Endodermal cell (in vitro differentiated cells): ENCODE data around the gene RNF20. TPM values are rescaled to one million over a fixed set of nuclear protein-coding genes. Genes with fewer than 3 reads are reported as not detected.

Source experiments
- DNase-seq: peaks from one replicate; pipeline ENCODE4 v3.0.0-alpha.2; 2017
- H3K27ac ChIP-seq: 2 replicates; pipeline ENCODE4 v1.5.1; 2013; ENCODE audit warnings: mild to moderate bottlenecking, low read depth, low read length, moderate library complexity
- H3K27me3 ChIP-seq: 2 replicates; pipeline ENCODE4 v1.6.1; 2013; ENCODE audit warnings: mild to moderate bottlenecking, low read length, moderate library complexity; ENCODE audit not compliant: insufficient read depth, control insufficient read depth, poor library complexity, severe bottlenecking
- H3K36me3 ChIP-seq: 2 replicates; pipeline ENCODE4 v1.7.0; 2013; ENCODE audit warnings: mild to moderate bottlenecking, low read length, moderate library complexity; ENCODE audit not compliant: control insufficient read depth, insufficient read depth
- H3K4me1 ChIP-seq: one replicate; pipeline ENCODE4 v1.7.0; 2013; ENCODE audit warnings: low read length; ENCODE audit not compliant: control insufficient read depth, insufficient read depth
- H3K4me3 ChIP-seq: 2 replicates; pipeline ENCODE4 v1.5.1; 2013; ENCODE audit warnings: mild to moderate bottlenecking, low read length, moderate library complexity
- H3K9ac ChIP-seq: 2 replicates; pipeline ENCODE4 v1.6.1; 2013; ENCODE audit warnings: mild to moderate bottlenecking, low read length, moderate library complexity; ENCODE audit not compliant: poor library complexity, severe bottlenecking; ENCODE audit errors: extremely low read depth
- H3K9me3 ChIP-seq: 2 replicates; pipeline ENCODE4 v1.6.1; 2013; ENCODE audit warnings: mild to moderate bottlenecking, low read length, moderate library complexity; ENCODE audit not compliant: control insufficient read depth
- H3K27ac Mint-ChIP-seq: 2 replicates; pipeline ENCODE4 v1.8.0; 2020; ENCODE audit warnings: mixed read lengths
- H3K27me3 Mint-ChIP-seq: 2 replicates; pipeline ENCODE4 v1.8.0; 2021; ENCODE audit warnings: mild to moderate bottlenecking, mixed read lengths; ENCODE audit not compliant: insufficient read depth
- H3K36me3 Mint-ChIP-seq: 2 replicates; pipeline ENCODE4 v1.8.0; 2020; ENCODE audit warnings: low read depth, mixed read lengths
- H3K4me1 Mint-ChIP-seq: 2 replicates; pipeline ENCODE4 v1.8.0; 2020; ENCODE audit warnings: mixed read lengths
- H3K4me3 Mint-ChIP-seq: 2 replicates; pipeline ENCODE4 v1.8.0; 2020; ENCODE audit warnings: mild to moderate bottlenecking, moderate library complexity, mixed read lengths
- H3K9me3 Mint-ChIP-seq: 2 replicates; pipeline ENCODE4 v1.8.0; 2020; ENCODE audit warnings: mild to moderate bottlenecking, mixed read lengths
- WGBS, 2 experiments: methylation state at CpG; one replicate each; pipeline versions ENCODE4 v1.1.5 to v1.1.7; 2013; ENCODE audit warnings: missing lambda C conversion rate in 2 of 2, mixed read lengths in 1 of 2; ENCODE audit not compliant: insufficient coverage in 1 of 2, insufficient read length in 1 of 2; 5-methylcytosine and 5-hydroxymethylcytosine counted together
- total RNA-seq, 2 donors: library from RNA; stranded (reverse); fragmentation: NEBNext Ultra II Directional in 1 of 2; extraction: Animal tissue kit (Norgen Biotek cat#: 25700) in 1 of 2; gene quantifications; 2 replicates in 1 of 2; 3 replicates in 1 of 2; pipeline ENCODE4 v1.2.1, GENCODE V29; 2021
- TF ChIP-seq, protein P1 (sequence below): fragments of 200-600 bp; sonication (generic); conservative IDR thresholded peaks from 2 replicates; pipeline ENCODE4 v1.5.0; 2021; ENCODE audit warnings: antibody characterized with exemption, mild to moderate bottlenecking

The RNF20 gene
- total RNA-seq, 2 donors from 2014 or later = 45.4 to 58.4 TPM

DNA sequence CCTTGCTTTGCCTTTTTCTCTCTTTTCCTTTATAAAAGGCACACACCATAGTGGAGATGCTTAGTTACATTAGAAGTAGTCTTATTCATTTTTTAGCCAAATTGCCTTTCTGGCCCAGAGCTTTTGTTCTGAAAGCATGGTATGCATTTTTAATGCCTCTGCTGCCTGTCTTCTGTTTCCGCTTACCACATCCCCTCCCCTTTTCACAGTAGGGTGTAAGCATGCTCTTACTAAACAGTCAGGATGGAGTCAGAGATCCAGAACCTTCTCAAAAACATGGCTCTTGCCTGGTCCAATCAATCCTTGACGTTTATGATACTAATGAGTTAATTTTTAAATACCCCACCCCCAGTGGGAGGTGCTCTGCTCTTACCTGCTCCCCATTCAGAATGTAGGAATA lies 38.7 kb downstream of the RNF20 start:
- no peaks in the 10 kb centered on the region for H3K4me1 ChIP-seq
- H3K4me3 ChIP-seq = no peak overlapping the region
- H3K27me3 ChIP-seq = no peaks in the 10 kb centered on the region
- no peak overlapping the region for H3K9ac ChIP-seq
- no peak for DNase-seq
- Mint-ChIP-seq H3K27ac (no peak overlapping the region), H3K9me3 (no peaks in the 10 kb centered on the region), H3K4me3 (no peak overlapping the region), H3K27me3 (peaks cover 31% of the 10 kb centered on the region), H3K4me1 (peaks cover 28% of the 10 kb centered on the region), H3K36me3 (peaks cover 16% of the 10 kb centered on the region)
- no peak overlapping the region for H3K27ac ChIP-seq
- TF ChIP-seq, protein P1, sequence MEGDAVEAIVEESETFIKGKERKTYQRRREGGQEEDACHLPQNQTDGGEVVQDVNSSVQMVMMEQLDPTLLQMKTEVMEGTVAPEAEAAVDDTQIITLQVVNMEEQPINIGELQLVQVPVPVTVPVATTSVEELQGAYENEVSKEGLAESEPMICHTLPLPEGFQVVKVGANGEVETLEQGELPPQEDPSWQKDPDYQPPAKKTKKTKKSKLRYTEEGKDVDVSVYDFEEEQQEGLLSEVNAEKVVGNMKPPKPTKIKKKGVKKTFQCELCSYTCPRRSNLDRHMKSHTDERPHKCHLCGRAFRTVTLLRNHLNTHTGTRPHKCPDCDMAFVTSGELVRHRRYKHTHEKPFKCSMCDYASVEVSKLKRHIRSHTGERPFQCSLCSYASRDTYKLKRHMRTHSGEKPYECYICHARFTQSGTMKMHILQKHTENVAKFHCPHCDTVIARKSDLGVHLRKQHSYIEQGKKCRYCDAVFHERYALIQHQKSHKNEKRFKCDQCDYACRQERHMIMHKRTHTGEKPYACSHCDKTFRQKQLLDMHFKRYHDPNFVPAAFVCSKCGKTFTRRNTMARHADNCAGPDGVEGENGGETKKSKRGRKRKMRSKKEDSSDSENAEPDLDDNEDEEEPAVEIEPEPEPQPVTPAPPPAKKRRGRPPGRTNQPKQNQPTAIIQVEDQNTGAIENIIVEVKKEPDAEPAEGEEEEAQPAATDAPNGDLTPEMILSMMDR = no peak
- no peaks in the 10 kb centered on the region for H3K9me3 ChIP-seq
- H3K36me3 ChIP-seq = peaks cover 14% of the 10 kb centered on the region
- 29 to 59% methylated on average over 1 to 2 of the region's 2 CpGs for WGBS, 2 experiments

DNA sequence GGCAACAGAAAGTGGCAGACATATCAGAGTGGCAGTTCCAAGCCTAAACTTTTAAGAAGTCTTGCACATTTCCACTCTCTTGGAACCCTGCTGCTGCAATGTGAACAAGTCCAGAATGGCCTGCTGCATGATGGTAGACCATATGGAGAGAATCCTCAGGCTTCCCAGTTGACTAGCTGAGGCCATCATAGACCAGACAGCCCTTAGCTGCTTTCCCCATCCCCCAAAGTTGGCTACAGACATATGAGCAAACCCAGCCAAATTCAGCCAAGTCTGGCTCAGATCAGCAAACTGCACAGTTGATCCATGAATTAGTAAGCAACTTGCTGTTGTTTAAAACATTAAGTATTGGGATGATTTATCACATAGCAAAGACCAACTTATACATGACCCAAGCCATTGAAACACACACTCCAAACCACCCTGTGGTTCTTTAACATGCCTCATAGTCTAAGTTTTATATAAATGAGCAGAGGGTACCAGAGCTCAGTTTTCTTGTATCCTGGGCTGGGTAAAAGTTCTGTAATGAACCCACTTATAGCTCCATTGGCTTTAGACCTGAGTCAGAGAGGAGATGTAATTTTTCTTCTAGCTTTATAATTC lies 41.2 kb downstream of the RNF20 start:
- no peak overlapping the region for H3K27ac ChIP-seq
- Mint-ChIP-seq H3K27ac (no peak overlapping the region), H3K36me3 (peaks cover 1% of the 10 kb centered on the region), H3K4me1 (peaks cover 34% of the 10 kb centered on the region), H3K9me3 (no peaks in the 10 kb centered on the region), H3K4me3 (no peak overlapping the region), H3K27me3 (peaks cover 29% of the 10 kb centered on the region)
- H3K36me3 ChIP-seq = no peaks in the 10 kb centered on the region
- no peaks in the 10 kb centered on the region for H3K4me1 ChIP-seq
- DNase-seq = no peak
- H3K9ac ChIP-seq = no peak overlapping the region
- H3K4me3 ChIP-seq = no peak overlapping the region
- TF ChIP-seq, protein P1 = no peak
- H3K9me3 ChIP-seq = no peaks in the 10 kb centered on the region
- no peaks in the 10 kb centered on the region for H3K27me3 ChIP-seq

DNA sequence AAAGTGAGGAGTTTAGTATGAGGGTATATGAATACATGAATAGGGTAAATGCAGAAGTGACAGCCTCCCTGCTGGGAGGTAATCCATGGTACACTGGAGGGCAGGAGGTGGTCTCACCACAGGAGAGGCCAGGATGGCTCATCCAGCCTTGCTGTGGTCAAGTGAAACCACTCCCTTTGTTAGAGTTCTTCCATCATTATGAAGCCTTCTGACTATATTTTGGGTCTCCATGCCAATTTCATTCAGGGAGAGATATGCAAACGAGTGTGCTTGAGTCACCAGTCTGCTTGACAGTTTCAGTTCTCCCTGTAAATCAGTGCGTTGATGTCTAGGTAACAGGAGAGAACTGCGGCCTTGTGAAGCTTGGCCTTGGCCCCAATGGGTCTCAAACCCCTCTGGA lies 44.7 kb downstream of the RNF20 start:
- Mint-ChIP-seq H3K36me3 (peaks cover 1% of the 10 kb centered on the region), H3K4me1 (peaks cover 5% of the 10 kb centered on the region), H3K9me3 (no peaks in the 10 kb centered on the region), H3K27me3 (peaks cover 3% of the 10 kb centered on the region), H3K27ac (no peak overlapping the region), H3K4me3 (no peak overlapping the region)
- DNase-seq = no peak
- TF ChIP-seq, protein P1 = no peak
- Histone ChIP-seq H3K36me3 (no peaks in the 10 kb centered on the region), H3K27ac (no peak overlapping the region), H3K27me3 (no peaks in the 10 kb centered on the region), H3K9me3 (no peaks in the 10 kb centered on the region), H3K4me3 (no peak overlapping the region), H3K4me1 (no peaks in the 10 kb centered on the region), H3K9ac (no peak overlapping the region)
- WGBS, 2 experiments = 79 to 87% methylated on average over 3 of the region's 3 CpGs
